OCI-M2 (cell line): ENCODE results near the gene COL8A2.

Experiments
- DNase-seq: peaks from one replicate; lab custom pipeline; 2025; ENCODE audit not compliant: unreplicated experiment; lab: John Stamatoyannopoulos, UW

COL8A2 gene

DNA sequence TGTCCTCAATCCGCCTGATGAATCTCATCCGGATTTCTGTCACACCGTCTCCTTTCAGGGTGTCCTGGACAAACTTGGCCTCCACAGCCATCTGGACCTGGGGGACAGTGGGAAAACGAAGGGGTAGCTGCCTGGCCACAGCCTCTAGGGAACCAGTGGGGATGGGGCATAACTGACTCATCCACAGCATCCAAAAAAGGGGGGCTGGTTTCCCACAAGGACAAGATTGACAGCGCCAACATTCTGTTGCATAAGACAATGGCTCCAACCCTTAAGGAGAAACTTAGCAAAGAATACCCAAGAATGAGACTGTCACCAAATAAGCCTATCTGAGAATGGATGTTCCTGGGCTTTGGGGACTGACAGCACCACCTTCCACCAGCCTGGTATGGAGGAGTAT, 12.2 kb upstream of the COL8A2 start:
- no peak for DNase-seq

DNA sequence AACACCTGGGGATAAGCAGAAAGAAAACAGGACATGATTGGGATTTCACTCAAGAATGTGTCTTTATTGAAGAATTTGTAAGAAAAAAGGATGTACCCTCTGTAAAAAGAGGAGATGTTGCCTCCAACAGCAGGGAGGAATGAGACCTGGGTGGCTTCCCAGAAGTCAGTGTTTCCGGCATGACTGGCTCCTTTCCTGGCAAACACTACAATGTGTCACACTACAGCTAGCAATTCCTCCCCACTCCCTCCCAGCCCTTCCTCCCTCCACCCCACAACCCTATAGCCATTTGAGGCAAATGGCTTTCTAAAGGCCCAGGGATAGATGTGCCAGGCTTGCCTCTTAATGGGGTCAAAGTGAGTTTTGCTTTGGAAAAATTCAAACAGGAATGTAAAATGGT, 11.5 kb upstream of the COL8A2 start:
- no peak for DNase-seq

DNA sequence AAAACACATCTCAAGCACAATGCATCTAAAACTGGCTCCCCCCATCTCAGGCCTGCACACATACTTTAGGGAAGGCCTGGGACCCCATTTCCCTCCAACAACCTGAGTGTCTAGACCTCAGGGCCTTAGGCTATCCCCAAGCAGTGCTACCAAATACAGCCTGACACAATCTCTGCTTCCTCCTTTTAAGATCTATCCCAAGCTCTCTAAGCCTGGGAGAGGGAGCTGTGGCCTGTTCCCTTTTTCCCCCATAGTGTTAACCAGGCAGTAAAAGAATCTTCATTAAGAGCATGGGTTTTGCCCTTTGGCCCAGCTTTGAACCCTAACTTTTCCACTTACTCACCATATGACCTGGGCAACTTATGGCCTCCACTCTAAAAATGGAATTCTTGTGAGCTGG, 10.8 kb upstream of the COL8A2 start:
- DNase-seq: no peak

DNA sequence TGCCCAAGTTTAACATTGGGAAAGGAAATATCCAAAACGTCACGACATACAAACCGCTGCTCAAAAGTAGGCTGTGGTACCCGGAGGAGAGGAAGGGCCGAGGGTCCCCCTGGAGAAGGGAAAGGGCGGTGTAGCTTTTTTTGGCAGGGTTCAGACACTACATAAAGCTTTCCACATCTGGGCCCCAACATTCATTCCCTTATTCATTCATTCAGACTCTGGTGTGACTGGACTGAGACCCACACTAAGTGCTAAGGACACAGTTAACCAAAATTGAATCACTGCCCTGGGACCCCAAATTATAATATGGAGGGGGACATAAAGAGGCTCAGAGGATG, 10.3 kb upstream of the COL8A2 start:
- DNase-seq: no peak

DNA sequence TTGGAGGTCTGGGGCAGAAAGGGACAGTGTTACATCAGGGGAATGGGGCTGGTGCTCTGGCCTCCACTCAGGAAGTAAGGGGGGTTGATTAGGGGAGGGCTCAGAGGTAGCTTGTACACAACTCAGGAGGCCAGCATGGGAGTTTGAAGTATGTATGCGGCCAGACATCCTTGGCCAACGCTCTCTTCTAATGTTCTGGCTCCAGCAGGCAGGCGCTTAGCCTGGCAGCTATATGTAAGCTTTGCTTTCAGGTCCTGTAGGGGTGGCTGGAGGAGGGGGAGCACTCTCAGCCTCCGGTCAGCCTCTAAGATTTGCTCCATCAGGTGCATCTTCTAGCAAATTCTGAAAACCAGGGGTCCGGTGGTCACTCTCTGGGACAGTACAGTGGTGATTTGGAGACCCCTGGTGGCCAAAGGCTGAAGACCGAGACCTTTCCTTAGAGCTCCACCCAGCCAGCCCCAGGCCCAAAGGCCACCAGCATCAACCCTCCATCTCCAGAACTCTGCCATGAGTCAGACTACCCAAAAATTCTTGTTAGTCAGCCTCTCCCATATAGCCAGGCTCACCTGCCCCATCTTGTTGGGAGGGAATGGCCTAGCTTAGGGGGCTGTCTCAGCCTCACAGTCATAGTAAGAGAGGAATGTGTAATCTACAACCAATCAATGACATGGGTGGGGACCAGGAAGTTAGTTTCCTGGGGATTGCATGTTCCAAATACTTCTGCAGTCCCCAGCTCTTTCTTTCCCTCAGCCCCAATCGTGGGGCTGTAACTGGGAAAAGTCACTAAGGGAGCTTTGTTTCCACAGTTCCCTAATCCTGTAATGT, 9.7 kb upstream of the COL8A2 start:
- no peak for DNase-seq

DNA sequence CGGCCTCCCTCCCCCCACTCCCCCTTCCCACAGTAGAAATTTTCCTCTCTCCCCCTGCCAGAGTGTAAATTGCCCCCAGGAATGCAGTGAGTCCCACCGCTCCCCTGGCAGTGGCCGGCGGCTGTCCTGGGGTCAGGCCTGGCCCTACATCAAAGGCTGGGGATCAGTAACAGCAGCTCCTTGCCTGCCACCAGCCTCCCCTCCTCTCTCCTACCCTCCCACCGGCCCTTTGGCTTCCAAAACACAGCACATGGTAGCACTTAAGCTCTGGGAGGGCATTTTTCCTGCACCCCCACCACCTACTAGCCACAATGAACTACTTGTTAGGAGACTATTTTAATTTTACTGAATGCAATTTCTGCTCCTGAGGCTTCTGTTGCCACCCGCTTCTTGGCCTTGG, 9.0 kb upstream of the COL8A2 start:
- DNase-seq: no peak

DNA sequence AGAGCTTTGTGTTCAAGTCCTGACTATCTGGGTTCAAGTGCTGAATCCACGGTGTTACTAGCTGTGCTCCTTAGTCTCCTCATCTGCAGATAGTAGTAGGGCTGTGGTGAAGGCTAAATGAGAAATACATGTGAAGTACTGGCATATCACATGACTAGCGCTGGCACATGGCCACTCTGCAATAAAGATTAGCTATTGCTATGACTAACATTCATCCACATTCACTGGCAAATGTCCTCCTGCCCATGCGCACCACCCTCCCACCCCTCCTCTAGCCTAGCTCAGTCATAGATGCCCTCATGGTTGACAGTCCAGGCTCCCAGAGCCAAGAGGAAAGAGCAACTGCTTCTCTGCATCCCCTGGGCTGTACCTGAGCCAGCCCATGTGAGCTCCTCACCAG, 8.5 kb upstream of the COL8A2 start:
- DNase-seq: no peak

DNA sequence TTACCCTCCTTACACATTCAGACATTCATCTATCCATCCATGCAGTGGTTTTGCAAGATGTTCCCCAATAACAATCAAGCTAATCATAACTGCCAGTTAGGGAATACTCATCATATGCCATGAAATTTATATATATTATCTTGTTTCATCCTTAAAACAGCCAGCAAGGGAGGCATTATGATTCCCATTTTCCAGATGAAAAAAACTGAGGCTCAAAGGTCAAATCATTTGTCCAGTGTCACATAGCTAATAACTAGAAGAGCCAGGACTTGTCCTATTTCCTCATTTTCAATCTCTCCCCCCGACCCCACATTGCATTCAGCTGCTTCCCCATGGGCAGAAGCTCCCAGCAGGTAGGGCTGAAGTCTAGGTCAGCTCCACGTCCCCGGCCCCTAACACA, 7.0 kb upstream of the COL8A2 start:
- DNase-seq: no peak

DNA sequence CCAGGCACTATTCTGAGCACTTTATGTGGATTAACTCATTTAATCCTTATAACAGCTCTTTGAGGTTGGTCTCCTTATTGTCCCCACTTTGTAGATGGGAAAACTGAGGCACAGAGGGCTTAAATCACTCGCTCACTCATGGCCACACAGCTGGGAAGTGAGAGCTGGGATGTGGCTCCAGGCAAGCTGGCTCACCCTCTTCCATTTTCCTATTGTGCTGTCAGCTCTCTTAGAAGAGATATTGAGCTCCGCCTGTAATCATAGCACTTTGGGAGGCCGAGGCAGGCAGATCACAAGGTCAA, 3.8 kb upstream of the COL8A2 start:
- no peak for DNase-seq

DNA sequence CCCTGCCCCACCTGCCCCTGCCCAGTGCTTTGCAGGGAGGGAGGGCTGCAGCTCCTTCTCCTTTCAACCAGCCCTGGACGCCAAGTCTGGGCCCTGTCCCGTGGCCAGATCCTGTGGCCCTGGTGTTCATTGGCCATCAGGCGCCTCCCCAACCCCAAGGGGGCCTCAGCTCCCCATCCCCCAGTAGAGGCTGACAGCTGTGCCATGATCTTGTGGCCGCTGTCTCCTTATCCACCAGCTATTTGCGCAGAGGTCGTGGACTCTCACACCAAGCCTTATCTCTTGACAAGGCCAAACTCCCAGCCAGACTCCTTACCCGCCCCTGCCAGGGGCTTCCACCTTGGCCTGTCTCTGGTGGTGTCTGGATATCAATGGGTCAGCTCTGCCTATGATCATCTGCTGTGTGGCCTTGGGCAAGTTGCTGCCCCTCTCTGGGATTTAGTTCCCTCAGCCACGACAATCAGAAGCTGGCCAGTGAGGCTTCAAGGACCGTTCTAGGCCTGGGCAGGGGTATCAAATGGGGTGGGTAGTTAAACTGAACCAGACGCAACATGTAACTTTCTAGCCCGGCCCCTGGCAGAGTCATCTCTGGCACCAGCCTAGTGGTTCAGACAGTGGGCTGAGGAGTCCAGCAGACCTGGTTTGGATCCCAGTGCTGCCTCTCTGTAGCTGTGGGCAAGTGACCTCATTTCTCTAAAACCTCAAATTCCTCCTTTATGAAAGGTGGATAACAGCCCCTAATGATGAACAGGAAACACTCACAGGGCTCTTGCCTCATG, 3.3 kb upstream of the COL8A2 start:
- no peak for DNase-seq

DNA sequence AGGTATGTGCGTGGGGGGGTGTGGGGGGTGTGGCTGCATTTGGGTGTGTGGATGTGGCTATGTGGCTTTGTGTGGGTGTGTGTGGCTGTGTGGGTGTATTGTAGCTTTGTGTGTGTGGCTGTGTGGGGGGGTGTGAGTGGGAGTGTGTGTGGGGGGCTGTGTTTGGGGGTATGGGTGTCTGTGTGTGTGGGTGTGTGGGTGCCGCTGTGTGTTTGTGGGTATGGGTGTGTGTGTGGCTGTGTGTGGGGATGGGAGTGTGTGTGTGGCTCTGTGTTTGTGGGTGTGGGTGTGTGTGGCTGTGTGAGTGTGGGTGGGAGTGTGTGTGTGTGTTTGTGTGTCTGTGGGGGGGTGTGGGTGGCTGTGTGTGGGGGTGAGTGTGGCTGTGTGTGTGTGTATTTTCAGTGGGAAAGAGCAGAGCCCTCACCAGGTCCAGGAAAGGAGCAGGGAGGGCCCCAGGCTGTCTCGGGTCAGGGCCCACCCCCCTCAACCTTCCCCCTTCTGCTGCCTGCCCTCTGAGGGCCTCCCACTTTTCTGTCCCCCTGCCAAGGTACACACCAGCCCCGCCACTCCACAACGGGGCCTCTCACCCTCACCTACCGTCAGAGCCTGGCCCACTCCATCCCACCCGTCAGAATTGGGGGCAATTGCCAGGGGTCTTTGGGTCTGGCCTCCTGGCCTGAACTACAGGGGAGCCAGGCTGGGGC, 1.9 kb upstream of the COL8A2 start:
- DNase-seq: no peak

DNA sequence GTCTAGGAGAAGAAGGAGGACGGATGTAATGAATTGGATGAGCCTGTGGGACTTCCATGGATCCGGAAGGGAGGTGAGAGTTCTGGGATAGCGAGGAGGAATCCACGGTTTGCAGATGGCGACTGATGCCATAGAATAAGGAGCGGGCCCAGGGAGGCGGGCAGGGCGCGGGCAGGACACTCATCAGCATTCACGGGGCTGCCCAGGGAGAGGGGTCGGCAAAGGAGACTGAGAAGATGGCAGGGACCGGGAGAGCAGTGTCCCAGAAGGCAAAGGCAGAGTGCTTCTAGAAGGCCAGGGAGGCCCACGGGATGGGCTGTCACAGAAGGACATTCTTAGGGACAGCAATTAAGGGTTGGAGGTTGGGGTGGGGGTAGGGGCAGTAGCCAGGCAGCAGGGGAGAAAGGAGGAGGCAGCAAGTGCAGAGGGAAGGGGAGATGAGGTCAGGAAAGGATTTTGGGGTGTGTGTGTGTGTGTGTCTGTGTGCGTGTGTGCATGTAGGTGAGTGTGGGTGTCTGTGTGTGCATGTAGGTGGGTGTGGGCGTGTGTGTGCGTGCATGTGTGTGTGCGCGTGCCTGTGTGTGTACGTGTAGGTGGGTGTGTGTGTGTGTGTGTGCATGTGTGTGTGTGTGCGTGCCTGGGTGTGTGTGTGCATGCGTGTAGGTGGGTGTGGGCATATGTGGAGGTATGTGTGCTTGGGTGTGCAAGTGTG, 1.1 kb upstream of the COL8A2 start:
- no peak for DNase-seq

DNA sequence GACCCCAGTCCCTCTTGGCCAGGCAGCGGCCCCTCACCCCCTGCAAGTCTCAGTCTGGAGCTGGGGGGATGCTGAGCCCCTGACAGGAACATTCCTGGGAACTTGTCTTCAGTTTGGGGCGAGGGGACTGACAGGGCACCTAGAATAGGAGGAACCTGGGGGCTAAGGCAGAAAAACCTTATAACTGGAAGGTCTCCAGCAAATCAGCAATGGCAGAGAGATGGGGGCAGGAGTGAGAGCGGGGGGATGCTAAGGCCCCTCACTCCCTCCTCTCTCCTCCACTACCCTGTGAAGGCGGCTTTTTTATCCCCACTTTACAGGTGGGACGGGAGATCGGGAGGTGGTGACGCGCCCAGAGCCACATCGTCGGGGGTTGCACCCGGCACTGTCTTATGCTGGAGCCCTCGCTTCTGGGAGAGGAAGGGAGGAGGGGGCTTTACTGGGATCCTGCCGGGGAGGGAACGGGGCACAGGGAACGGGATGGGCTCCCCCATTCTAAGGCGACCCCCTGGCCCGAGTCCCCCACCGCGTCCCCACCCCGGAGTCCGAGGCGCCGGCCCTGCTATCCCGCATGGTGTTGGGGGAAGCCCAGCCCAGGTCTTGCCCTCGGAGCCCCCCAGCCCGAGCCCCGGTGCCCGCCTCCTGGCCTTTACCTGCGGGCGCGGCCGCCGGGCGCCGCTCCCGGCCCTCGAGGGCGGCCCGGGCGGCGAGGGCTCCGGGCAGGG, 456 bp downstream of the COL8A2 start:
- no peak for DNase-seq

DNA sequence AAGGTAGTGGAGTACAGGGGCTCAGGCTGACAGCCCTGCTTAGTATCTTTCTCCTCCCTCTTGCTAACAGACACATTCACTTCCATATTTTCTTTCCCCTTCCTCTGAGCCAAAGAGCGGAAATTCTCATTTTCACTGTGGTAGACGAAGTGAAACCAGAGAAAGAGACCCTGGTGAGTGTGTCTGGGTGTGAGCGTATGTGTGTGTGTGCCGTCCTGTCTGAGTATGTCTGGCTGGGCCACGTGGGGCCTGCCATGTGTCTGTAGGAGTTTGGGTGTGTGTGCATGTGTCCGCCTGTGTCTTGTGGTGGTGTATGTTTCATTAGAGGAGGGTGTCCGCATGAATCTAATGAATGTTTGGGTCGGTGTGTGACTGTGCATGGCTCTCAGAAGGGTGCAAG, 1.7 kb downstream of the COL8A2 start:
- DNase-seq: no peak

DNA sequence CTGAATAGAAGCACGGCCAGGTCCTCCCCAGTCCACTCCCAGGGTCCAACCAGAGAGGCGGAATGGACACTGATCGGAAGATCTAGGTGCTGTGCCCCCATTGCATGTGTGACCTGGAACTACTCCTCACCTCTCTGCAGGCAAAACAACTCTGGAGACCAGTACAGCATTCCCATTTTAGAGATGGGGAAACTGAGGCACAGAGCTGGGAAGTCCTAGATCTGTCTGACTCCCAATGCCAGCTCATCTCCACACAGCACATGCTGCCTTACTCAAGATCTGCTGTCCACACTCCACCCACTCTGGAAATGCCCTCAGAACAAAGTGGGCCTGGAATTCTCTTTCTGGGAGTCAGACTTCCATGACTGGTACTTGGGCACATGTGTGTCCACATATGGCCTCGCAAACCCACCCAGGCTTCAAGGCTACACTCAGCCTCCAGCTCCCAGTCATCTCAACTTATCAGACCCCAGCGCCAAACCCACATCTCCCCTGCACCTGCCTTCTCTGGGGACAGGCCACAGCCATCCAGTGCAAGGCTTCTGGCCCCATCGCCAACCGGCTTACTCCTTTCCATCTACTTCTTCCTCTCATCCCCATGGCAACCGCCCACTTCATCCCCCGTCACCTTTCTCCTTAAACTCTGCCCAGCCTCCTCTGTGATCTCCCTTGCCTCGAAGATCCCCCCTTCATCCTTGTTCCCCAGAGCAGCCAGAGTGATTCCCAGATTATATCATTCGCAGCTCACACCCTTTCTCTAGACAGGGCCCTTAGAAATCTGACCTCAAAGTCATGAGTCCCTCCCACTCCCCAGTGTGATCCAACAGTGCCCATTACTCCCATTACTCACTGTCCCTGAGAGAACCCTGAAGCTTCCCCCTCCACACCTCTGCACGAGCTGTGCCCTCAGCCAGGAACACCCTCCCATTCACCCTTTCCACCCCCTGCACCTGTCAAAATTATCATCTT, 2.7 kb downstream of the COL8A2 start:
- no peak for DNase-seq

DNA sequence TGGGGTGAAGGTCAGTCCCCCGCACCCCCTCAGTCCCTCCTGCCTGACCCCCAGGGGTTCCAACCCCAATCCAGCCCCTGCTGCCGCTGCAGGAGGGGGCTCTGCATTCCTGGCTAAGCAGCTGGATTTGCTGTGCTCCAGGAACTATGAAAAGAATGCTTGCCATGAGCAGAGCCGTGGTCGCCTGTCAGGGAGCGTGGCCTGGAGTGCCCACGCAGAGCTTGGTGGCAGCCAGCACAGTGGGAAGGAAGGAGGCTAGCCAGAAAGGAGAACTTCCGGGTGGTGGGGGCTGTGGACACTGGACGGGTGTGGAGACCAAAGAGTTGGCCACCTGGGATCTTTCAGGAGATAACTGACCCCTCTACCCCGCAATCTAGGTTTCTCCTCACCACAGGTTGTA, 5.6 kb downstream of the COL8A2 start:
- no peak for DNase-seq

DNA sequence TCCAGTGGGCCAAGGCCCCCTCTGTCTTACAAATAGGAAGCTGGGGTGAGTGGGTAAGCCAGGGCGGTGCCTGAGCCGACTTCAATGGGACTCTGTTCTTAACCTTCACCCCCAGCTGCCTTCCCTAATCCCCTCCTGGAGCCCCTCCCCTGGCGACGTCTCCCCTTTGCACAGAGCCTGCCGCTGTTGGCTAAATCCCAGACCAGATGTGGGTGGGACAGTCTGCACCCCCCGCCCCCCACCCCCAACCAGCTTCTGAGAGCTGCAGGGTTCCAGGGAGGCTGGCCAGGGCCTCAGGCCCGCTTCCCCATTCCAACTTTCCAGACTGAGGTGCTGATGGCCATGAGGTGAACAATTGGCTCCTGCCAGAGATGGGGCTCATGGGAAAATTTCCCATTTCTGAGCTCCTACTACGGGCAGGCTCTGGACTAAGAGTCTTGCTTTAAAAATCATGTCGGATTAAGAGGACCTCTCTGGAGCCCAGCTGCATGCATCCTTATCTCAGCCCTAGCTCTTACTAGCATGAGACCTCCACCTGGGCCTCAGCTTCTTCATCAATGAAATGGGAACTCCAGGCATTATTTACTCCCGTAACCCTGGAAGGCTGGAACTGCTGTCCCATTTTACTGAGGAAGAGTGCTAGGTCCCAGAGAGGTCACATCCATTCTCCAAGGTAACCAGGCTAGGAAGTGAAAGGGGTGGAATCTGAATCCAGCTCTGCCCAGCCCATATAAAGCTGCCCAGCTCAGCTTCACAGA, 6.4 kb downstream of the COL8A2 start:
- DNase-seq: no peak

DNA sequence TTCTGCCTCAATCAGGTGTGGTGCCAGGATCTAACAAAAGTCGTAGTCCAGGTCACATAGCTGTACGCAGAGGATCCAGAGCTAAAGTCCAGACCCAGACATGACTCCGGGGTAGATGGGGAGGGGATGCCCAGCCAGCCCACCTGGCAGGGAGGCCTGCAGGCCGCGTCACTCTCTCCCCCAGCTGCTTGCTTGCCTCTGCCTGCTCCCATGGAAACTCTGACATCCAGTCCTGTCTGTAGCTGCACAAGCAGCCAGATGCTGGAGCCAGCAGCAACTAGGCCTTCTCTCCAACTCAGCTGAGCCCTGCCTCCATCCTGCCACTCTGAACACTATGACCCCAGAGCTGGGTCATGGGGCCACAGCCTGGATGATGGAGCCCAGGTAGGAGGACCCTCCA, 8.1 kb downstream of the COL8A2 start:
- DNase-seq: no peak

DNA sequence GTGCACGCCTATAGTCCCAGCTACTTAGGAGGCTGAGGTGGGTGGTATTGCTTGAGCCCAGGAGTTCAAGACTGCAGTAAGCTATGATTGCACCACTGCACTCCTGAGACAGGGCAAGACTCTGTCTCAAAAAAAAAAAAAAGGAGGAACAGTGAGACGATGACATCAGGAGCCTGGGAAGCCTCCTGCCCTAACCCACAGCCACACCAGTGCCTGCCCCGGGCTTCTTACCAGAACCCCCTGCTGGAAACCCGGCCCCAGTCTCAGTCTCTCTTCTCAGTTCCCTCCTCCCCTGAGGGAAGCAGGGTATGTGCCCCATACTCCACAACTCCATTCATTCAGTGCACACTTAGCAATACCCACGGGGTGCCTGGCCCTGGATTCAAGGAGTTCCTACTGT, 9.1 kb downstream of the COL8A2 start:
- no peak for DNase-seq
